ENCODE data around the gene ATP8A2.

Gene ATP8A2

GRCh38 chr13:26051657-26052311 lies 680.0 kb downstream of the ATP8A2 start, which contains the start of gene SHISA2:
Gene SHISA2, minus strand, starts transcription at chr13:26052016. Its CDS starts 1,041 bp downstream, at chr13:26050975.
- in situ Hi-C loops (cut with MboI; ENCODE audit: low sequenced_read_pairs) = loop anchor here (25.0 kb wide), 2 partner anchors 214 to 489 kb away; no protein-coding TSS in a partner anchor

GRCh38 chr13:26052337-26052736 lies 680.6 kb downstream of the ATP8A2 start:
- in situ Hi-C loops (cut with MboI; ENCODE audit: low sequenced_read_pairs) = loop anchor here (25.0 kb wide), 2 partner anchors 215 to 490 kb away; no protein-coding TSS in a partner anchor

GRCh38 chr13:26053418-26053980 lies 681.7 kb downstream of the ATP8A2 start:
- in situ Hi-C loops (cut with MboI; ENCODE audit: low sequenced_read_pairs) = loop anchor here (25.0 kb wide), 2 partner anchors 216 to 491 kb away; no protein-coding TSS in a partner anchor

GRCh38 chr13:26054896-26055295 lies 683.1 kb downstream of the ATP8A2 start:
- in situ Hi-C loops (cut with MboI; ENCODE audit: low sequenced_read_pairs) = loop anchor here (25.0 kb wide), 2 partner anchors 218 to 493 kb away; no protein-coding TSS in a partner anchor

- in situ Hi-C loops (cut with MboI; ENCODE audit: low sequenced_read_pairs) = loop anchor here (25.0 kb wide), 2 partner anchors 221 to 496 kb away; no protein-coding TSS in a partner anchor
Measured at GRCh38 chr13:26058704-26059103, 686.9 kb downstream of the ATP8A2 start.

- in situ Hi-C loops (cut with MboI; ENCODE audit: low sequenced_read_pairs) = loop anchor here (25.0 kb wide), 2 partner anchors 223 to 498 kb away; no protein-coding TSS in a partner anchor
Measured at GRCh38 chr13:26060357-26060756, 688.6 kb downstream of the ATP8A2 start.

- in situ Hi-C loops (cut with MboI; ENCODE audit: low sequenced_read_pairs) = loop anchor here (25.0 kb wide), 2 partner anchors 224 to 499 kb away; no protein-coding TSS in a partner anchor
Measured at GRCh38 chr13:26061256-26061655, 689.5 kb downstream of the ATP8A2 start.

GRCh38 chr13:26061947-26062346 lies 690.2 kb downstream of the ATP8A2 start:
- in situ Hi-C loops (cut with MboI; ENCODE audit: low sequenced_read_pairs) = loop anchor here (25.0 kb wide), 2 partner anchors 225 to 500 kb away; no protein-coding TSS in a partner anchor

GRCh38 chr13:26062853-26063444 lies 691.2 kb downstream of the ATP8A2 start:
- in situ Hi-C loops (cut with MboI; ENCODE audit: low sequenced_read_pairs) = loop anchor here (25.0 kb wide), 2 partner anchors 226 to 501 kb away; no protein-coding TSS in a partner anchor

GRCh38 chr13:26066492-26066891 lies 694.7 kb downstream of the ATP8A2 start:
- in situ Hi-C loops (cut with MboI; ENCODE audit: low sequenced_read_pairs) = loop anchor here (25.0 kb wide), 2 partner anchors 229 to 504 kb away; no protein-coding TSS in a partner anchor

GRCh38 chr13:26067601-26068000 lies 695.8 kb downstream of the ATP8A2 start:
- in situ Hi-C loops (cut with MboI; ENCODE audit: low sequenced_read_pairs) = loop anchor here (25.0 kb wide), 2 partner anchors 230 to 505 kb away; no protein-coding TSS in a partner anchor

GRCh38 chr13:26068372-26068771 lies 696.6 kb downstream of the ATP8A2 start:
- in situ Hi-C loops (cut with MboI; ENCODE audit: low sequenced_read_pairs) = loop anchor here (25.0 kb wide), 2 partner anchors 231 to 506 kb away; no protein-coding TSS in a partner anchor

GRCh38 chr13:26069642-26070041 lies 697.9 kb downstream of the ATP8A2 start:
- in situ Hi-C loops (cut with MboI; ENCODE audit: low sequenced_read_pairs) = loop anchor here (25.0 kb wide), 2 partner anchors 232 to 507 kb away; no protein-coding TSS in a partner anchor

- in situ Hi-C loops (cut with MboI; ENCODE audit: low sequenced_read_pairs) = loop anchor here (25.0 kb wide), 2 partner anchors 234 to 509 kb away; no protein-coding TSS in a partner anchor
Measured at GRCh38 chr13:26071691-26072090, 699.9 kb downstream of the ATP8A2 start.

GRCh38 chr13:26072335-26072734 lies 700.6 kb downstream of the ATP8A2 start:
- in situ Hi-C loops (cut with MboI; ENCODE audit: low sequenced_read_pairs) = loop anchor here (25.0 kb wide), 2 partner anchors 235 to 510 kb away; no protein-coding TSS in a partner anchor

- in situ Hi-C loops (cut with MboI; ENCODE audit: low sequenced_read_pairs) = loop anchor here (25.0 kb wide), 2 partner anchors 237 to 512 kb away; no protein-coding TSS in a partner anchor
Measured at GRCh38 chr13:26074706-26075105, 702.9 kb downstream of the ATP8A2 start.
